K562 (cell line): ENCODE measurements around the gene HOXB3. TPM values are rescaled to one million over a fixed set of nuclear protein-coding genes. Genes with fewer than 3 reads are reported as not detected.

Experiments
- ATF7 ChIP-seq: fragments of 450-650 bp; IDR thresholded peaks from 2 replicates; pipeline ENCODE4 v1.7.1; 2014; ENCODE audit warnings: mild to moderate bottlenecking, moderate library complexity
- FOXM1 ChIP-seq, 2 experiments: fragments of 450-650 bp in 1 of 2; sonication (generic) in 1 of 2; formaldehyde crosslinking in 1 of 2; IDR thresholded peaks; 2 replicates each; pipeline versions ENCODE4 v1.6.1 to v1.9.0; 2017 to 2022; ENCODE audit warnings: low read depth in 2 of 2, mild to moderate bottlenecking in 2 of 2, missing genetic modification reagents in 1 of 2, moderate library complexity in 1 of 2
- GATAD2B ChIP-seq: fragments of 450-650 bp; IDR thresholded peaks from 2 replicates; pipeline ENCODE4 v1.6.1; 2017; ENCODE audit warnings: mild to moderate bottlenecking, borderline replicate concordance
- KDM2B ChIP-seq: fragments of 250-450 bp; sonication (Bioruptor Pico); IDR thresholded peaks from 2 replicates; pipeline ENCODE4 v1.8.0; 2021; ENCODE audit warnings: mild to moderate bottlenecking, moderate library complexity
- NCOA2 ChIP-seq, 2 experiments: fragments of 450-650 bp; IDR thresholded peaks; 2 replicates each; pipeline ENCODE4 v1.6.1; 2018; ENCODE audit warnings: mild to moderate bottlenecking in 2 of 2, moderate library complexity in 1 of 2; ENCODE audit not compliant: partially characterized antibody in 2 of 2
- NFYB ChIP-seq: IDR thresholded peaks from 2 replicates; pipeline ENCODE4 v1.6.1; 2011; ENCODE audit warnings: mild to moderate bottlenecking, moderate library complexity; ENCODE audit not compliant: insufficient read length; ENCODE audit errors: extremely low read depth
- RBM34 ChIP-seq: fragments of 200-400 bp; formaldehyde crosslinking; IDR thresholded peaks from 2 replicates; pipeline ENCODE4 v1.6.1; 2018; ENCODE audit warnings: low read length, borderline replicate concordance; ENCODE audit not compliant: insufficient read depth
- TBL1XR1 ChIP-seq, 2 experiments: IDR thresholded peaks; 2 replicates each; pipeline ENCODE4 v1.6.1; 2012; ENCODE audit warnings: improper control_type of control experiment in 2 of 2, low read length in 2 of 2, mild to moderate bottlenecking in 1 of 2
- TCF7 ChIP-seq: sonication (generic); IDR thresholded peaks from 2 replicates; pipeline ENCODE4 v1.6.1; 2016; ENCODE audit warnings: antibody characterized with exemption, borderline replicate concordance
- TSHZ1 ChIP-seq: fragments of 250-450 bp; sonication (Bioruptor Pico); IDR thresholded peaks from 2 replicates; pipeline ENCODE4 v1.4.0; 2020; ENCODE audit warnings: mild to moderate bottlenecking, moderate library complexity
- VEZF1 ChIP-seq: fragments of 200-800 bp; sonication (Bioruptor generic); IDR thresholded peaks from 2 replicates; pipeline ENCODE4 v1.6.1; 2017; ENCODE audit warnings: missing genetic modification characterization, missing compliant biosample characterization
- ZBTB8A ChIP-seq: fragments of 450-650 bp; IDR thresholded peaks from 2 replicates; pipeline ENCODE4 v1.6.1; 2018; ENCODE audit warnings: mild to moderate bottlenecking, moderate library complexity; ENCODE audit not compliant: partially characterized antibody
- ZKSCAN1 ChIP-seq: fragments of 150-350 bp; IDR thresholded peaks from 2 replicates; pipeline ENCODE4 v1.6.1; 2016; ENCODE audit warnings: low read depth, low read length
- ZNF143 ChIP-seq: sonication (generic); formaldehyde crosslinking; IDR thresholded peaks from 2 replicates; pipeline ENCODE4 v1.9.0; 2022; ENCODE audit warnings: mild to moderate bottlenecking, missing genetic modification reagents
- ZNF165 ChIP-seq: fragments of 250-450 bp; sonication (Bioruptor Pico); IDR thresholded peaks from 2 replicates; pipeline ENCODE4 v1.4.0; 2020; ENCODE audit warnings: borderline replicate concordance
- polyA plus RNA-seq, 8 experiments: library from polyadenylated mRNA; depleted of rRNA in 4 of 8; stranded (reverse) in 5 of 8; unstranded in 3 of 8; fragments of >200 nt; fragmentation: Nextera tagmentation in 2 of 8; fragmentation: Illumina TruSeq in 1 of 8; extraction: Ambion mirVana in 2 of 8; extraction: Trizol in 1 of 8; gene quantifications; 2 replicates each; pipeline versions ENCODE4 v1.2.1 to v1.2.3, GENCODE V29; 2011 to 2014; ENCODE audit warnings: inconsistent platforms in 1 of 8, missing spikeins in 1 of 8
- total RNA-seq, 7 experiments: library from RNA; depleted of rRNA in 6 of 7; stranded (reverse); fragments of >200 nt in 6 of 7; fragmentation: Illumina TruSeq in 2 of 7; extraction: Trizol in 2 of 7; gene quantifications; 2 replicates each; pipeline versions ENCODE4 v1.2.1 to v1.2.3, GENCODE V29; 2011 to 2021; ENCODE audit warnings: low replicate concordance in 1 of 7
- TF ChIP-seq, protein P1 (sequence below): fragments of 450-650 bp; formaldehyde crosslinking; IDR thresholded peaks from 2 replicates; pipeline ENCODE4 v1.4.0; 2022; ENCODE audit warnings: missing genetic modification characterization
- TF ChIP-seq, protein P2 (sequence below): sonication (generic); formaldehyde crosslinking; IDR thresholded peaks from 2 replicates; pipeline ENCODE4 v1.9.0; 2022; ENCODE audit warnings: mild to moderate bottlenecking, missing genetic modification reagents

Gene HOXB3
- total and polyA plus RNA-seq, 9 of the 15 experiments (the other 6 are each of a cell fraction or from before 2014, with no cell fraction given) = 2.4 to 41.3 (median 20.2) TPM

- no peak for TF ChIP-seq ZNF165
- TF ChIP-seq GATAD2B = no peak; the same call in 1 of the 2 replicates
- peak; percentile 52; the same call in 1 of the 2 replicates for TF ChIP-seq FOXM1 (IDR thresholded peaks at IDR 0.05; ENCODE audit: low read depth)
- no peak for TF ChIP-seq FOXM1 (CRISPR knock-in tag; IDR thresholded peaks at IDR 0.05; ENCODE audit: low read depth)
- no peak for TF ChIP-seq ZBTB8A
- no peak for TF ChIP-seq TCF7
- TF ChIP-seq ATF7 = peak; percentile 98
- TF ChIP-seq, protein P1, sequence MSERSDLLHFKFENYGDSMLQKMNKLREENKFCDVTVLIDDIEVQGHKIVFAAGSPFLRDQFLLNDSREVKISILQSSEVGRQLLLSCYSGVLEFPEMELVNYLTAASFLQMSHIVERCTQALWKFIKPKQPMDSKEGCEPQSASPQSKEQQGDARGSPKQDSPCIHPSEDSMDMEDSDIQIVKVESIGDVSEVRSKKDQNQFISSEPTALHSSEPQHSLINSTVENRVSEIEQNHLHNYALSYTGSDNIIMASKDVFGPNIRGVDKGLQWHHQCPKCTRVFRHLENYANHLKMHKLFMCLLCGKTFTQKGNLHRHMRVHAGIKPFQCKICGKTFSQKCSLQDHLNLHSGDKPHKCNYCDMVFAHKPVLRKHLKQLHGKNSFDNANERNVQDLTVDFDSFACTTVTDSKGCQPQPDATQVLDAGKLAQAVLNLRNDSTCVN (CRISPR knock-in tag) = no peak
- peak; percentile 69 for TF ChIP-seq NFYB
- TF ChIP-seq, protein P2, sequence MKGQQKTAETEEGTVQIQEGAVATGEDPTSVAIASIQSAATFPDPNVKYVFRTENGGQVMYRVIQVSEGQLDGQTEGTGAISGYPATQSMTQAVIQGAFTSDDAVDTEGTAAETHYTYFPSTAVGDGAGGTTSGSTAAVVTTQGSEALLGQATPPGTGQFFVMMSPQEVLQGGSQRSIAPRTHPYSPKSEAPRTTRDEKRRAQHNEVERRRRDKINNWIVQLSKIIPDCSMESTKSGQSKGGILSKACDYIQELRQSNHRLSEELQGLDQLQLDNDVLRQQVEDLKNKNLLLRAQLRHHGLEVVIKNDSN (CRISPR knock-in tag) = no peak
- TF ChIP-seq TBL1XR1 (IDR thresholded peaks at IDR 0.05; ENCODE audit: low read length in 2 of 2) = peak; percentile 85 to 87; a peak in 3 of 4 replicates
- no peak for TF ChIP-seq ZNF143 (CRISPR knock-in tag)
- no peak for TF ChIP-seq NCOA2 (IDR thresholded peaks at IDR 0.05; ENCODE audit: partially characterized antibody in 2 of 2)
- TF ChIP-seq KDM2B (CRISPR knock-in tag) = no peak
- TF ChIP-seq VEZF1 (CRISPR knock-in tag) = peak; percentile 100
- no peak for TF ChIP-seq RBM34
- no peak for TF ChIP-seq TSHZ1 (CRISPR knock-in tag)
- no peak; the same call in 1 of the 2 replicates for TF ChIP-seq ZKSCAN1
Observed at GRCh38 chr17:48626245-48627117, 36.4 kb upstream of the HOXB3 start, which contains the start of gene HOXB9 (continued).
